Fibroblast of upper back skin (primary cell): ENCODE measurements around the gene RPL29.
A peak's percentile ranks its signal among the peaks of the same experiment; 100 is the strongest.
"Not testable (repeated sequence)": the region's sequence is repeated elsewhere in the genome, so short reads cannot be mapped to it uniquely, and the experiment has no call there.

ENCODE experiments used
- DNase-seq: peaks from one replicate; pipeline ENCODE4 v3.0.0-alpha.2; 2013

Gene RPL29

DNA sequence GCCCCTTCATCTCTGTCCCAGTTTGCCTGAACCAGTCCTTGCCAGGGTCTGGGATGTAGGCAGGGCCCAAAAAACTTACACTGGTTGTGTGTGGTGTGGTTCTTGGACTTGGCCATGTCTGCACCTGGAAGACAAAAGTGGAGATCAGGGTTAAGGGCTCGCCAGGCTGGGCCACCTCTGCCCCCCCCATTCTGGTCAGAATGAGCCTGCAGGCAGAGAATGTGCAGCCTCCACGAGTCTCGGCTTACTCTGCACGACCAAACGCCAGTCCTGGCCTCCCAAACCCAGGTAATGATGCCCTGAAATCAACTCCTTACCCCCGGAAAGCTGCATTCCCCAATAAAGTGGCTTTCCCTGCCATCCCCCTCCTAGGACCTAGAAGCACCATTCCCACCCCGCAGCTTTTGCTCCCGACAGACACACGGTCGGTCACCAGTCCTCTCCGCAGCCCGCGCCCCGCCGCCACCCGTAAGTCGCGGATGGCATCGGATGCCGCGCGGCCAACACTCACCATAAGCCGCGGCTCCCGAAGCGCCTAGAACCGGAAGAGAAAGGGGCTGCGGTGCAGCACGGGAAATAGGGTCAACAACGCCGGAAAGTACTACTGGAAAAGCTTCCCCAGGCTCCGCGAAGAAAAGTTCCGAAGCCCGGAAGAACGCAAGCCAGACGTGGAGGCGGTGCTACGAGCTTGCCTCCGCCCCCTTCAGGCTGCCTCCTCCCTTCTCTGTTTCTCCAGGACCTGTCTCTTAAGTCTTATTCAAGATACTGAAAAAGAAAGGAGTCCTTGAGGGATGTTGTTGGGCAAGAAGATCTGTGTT, at the start of gene RPL29:
Gene RPL29, minus strand, starts transcription at position 550 of the 818 bp plus-strand sequence. Its CDS starts 434 bp downstream, at position 116.
- peak; percentile 95 for DNase-seq

DNA sequence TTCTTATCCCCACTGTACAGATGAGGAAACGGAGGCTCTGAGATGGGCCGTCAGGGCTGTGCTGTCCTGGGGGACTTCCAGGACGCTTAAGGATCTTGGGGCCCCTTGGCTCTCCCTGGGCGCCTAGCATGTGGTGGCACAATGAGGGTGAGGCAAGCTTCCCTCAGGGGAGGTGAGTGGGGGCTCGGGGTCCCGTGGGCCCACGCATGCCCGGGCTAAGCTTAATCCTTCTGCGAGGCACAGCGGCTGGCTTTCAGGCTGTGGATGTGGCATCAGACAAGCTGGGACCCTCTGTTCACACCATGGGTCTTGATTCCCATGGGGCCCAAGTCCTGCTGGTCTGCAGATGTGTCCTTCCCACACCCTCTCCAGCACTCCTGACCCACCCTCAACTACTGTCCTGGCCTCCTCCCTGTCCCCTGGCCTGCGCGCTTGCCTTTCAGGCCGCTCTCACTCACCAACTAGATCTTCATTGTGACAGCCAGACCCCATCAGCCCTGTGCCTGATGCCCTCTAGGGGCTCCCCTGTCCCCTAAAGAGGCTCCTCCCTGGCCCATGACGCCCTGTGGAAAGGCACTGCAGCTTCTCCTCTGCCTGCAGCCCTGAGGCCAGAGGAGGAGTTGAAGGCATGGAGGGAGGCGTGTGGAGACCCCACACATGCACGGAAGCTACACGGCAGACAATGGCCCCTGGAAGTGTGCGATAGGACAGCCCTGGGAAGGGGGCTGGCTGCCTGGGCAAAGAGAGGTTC, 49.3 kb upstream of the RPL29 start:
- DNase-seq: no peak

DNA sequence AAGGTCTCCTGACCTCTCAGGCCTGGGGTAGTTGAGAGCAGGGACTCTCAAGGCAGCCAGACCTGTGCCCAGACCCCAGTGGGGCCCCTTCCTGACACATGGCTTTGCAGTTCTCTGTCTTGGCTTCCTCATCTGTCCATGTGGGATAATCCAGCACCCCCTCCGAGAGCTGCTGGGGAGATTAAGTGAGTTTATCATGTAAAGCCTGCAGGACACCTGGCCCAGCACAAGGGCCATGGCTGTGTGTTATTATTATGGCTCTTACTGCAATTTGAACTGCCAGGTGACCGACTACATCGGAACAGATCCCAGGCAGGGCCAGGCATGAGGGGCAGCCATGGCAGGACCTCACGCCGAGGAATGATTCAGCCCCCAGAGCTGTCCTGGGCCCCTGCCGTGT, 48.1 kb upstream of the RPL29 start:
- DNase-seq: no peak

DNA sequence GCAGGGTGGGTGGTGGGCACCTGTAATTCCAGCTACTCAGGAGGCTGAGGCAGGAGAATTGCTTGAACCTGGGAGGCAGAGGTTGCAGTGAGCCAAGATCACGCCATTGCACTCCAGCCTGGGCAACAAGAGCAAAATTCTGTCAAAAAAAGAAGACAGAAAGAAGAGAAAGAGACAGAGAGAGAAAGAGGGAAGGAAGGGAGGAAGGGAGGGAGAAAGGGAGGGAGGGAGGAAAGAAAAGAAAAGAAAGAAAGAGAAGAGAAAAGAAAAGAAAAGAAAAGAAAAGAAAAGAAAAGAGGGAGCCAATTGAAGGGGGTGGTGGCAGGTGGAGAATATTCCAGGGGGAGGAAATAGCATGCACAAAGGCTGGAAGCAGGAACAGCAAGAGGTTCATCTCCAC, 47.3 kb upstream of the RPL29 start:
- not testable (repeated sequence) for DNase-seq

DNA sequence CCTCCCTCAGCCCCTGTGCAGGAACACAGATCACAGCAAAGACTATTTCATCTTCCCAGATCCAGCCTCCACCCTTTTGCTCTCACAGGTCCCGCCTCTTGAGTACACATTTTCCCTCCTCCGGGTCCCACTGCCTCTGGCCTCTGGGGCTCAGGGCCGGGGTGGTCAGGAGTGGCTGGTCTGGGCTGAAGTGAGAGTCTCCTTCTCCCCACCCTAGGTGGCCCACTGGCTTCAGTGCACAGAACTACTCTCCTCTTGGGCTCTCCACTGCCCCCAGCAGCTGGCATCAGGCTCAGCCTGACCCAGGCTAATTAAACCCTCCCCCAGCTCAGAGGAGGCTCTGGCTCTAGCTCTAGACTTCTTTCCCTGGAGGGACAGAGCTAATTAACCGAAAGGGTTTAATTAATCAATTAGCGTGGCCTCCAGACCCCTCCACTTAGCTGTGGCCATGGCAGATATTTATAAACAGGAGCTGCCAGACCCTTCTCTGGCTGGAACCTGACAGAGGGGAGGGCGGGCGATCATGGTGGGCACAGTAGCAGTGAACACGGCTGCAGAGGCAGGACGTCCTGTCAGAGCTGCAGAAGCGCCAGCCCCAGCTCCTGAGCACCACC, 45.5 kb upstream of the RPL29 start:
- no peak for DNase-seq

DNA sequence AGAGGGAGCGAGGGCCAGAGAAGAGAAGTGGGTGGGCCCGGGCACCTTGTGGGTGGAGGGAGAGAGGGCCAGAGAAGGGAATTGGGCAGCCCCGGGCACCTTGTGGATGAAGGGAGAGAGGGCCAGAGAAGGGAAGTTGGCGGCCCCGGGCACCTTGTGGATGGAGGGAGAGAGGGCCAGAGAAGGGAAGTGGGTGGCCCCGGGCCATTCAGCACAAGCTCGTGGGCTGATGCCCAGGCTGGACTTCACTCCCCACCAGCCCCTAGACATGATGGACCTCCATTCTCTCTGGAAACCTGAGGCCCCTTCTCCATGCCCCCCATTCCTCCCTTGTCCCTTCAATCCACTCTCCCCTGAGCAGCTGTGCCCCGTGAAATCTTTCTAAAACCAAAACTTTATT, 44.9 kb upstream of the RPL29 start:
- no peak for DNase-seq

DNA sequence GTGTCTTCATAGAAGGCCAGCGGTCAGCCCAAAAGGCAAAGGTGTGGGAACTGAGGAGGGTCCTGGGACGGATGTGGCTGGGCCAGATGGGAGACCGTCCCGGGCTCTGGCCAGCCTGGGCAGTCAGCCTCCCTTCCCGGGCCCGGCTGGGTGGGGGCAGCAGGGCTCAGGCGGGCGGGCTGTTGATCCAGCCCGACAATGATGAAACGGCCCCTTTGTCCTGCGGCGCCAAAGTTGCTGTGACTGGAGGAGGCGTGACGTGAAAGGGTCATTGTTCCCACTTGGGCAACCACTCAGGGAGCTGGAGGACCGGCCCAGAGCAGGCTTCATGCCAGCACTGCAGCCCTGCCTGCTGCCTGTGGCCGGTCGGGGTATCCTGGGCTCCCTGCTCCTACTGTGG, 44.2 kb upstream of the RPL29 start:
- no peak for DNase-seq

DNA sequence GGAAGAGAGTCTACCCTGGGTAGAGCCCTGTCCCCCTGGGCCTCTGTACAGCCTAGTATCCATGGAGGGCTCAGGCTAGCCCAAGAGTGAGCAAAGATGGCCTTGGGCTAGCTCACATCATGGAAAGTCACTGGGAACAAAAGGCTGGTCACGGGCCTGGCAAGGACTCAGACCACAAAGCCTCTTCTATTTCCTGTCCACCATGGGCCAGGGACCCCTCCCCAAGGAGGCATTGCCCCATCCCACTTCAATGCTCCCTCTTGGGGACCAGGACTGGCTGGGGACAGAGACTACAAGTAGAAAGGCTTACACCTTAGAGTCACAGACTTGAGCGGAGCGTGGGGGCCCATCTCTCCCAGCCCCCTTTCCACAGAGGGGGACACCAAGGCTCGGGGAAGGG, 43.7 kb upstream of the RPL29 start:
- DNase-seq: no peak

DNA sequence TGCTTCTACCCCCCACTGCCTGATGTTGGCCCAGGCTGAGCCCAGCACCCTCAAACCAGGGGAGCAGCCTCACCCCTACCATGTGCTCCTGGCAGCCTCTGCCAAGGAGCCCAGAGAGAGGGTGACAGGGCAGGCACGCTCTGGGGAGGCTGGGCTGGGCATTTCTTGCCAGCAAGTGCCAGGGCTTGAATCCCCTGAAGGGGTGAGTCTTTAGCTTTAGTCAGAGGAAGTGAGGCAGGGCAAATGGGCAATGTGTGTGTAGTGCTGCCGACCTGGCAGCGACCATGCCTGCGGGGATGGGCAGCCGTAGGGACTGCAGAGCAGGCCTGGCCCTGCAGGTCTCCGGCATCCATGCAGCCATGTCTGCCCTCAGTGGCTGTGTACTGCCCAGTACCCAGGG, 42.5 kb upstream of the RPL29 start:
- DNase-seq: no peak

DNA sequence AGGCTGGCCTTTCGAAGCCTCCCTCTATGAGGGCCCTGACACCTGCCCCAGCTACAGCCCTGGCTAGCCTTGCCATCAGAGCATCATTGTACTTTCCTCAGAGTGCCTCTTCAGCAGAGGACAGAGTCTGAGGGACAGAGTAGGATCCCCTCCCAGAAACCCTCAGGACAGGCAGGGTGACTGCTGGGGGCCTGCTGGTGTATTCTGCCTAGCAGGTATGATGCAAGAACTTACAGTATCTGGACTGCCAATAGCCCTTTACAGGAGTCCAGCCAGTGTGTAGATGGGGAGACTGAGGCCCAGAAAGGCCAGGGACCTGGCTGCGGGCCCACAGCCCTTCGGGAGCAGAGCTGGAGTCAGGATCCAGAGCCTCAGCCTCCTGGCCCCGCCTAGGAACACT, 41.6 kb upstream of the RPL29 start:
- DNase-seq: no peak

DNA sequence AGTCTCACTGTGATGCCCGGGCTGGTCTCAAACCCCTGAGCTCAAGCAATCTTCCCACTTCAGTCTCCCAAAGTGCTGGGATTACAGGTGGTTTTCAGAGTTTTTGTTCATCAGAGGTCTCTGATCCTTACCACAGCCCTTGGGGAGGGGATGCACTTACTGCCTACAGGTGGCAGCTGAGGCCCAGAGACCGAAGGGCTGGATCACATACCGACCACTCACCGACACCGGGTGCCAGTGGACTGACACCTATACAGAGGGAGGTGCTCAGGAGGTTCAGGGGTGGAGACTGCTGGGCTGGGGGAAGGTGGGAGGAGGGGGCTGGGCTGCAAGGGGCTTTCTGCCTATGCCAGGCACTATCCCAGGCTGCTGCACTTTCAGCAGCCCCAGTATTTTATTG, 41.1 kb upstream of the RPL29 start:
- DNase-seq: no peak

DNA sequence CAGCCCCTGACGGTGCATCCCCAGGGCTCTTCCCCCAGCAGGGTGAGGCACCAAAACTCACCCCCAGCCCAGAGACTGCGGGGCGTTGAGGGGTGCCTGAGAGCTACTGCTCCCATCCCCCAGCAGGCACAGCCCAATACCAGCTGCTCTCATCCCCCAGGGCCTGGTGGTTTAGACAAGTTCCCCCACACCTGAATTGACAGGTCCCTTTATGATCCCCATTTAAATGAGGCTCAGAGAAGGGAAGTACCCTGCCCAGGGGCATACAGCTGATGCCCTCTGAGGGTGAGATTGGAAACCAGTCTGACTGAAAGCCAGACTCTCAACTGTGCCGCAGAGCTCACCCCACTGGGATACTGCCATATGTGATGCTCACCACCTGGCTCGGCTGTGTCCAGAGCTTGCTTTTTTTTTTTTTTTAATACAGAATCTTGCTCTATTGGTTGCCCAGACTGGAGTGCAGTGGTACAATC, 40.6 kb upstream of the RPL29 start:
- DNase-seq: no peak

DNA sequence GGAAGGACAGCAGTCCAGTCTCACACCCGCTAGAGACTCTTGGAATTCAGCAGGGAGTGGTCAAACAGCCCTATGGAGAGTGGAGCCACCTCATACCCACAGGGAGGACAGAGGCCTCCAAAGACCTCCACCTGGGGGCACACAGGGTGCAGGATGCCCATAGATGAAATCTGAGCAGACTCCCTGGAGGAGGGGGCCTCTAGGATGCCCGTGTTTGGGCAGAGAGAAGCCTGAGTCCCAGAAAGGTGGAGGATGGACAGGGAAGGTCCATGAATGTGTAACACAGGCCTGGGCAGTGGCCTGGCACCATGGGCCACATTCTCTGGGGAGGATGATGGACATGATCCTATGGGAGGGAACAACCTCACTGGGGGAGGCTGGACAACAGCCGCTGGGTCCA, 39.0 kb upstream of the RPL29 start:
- no peak for DNase-seq

DNA sequence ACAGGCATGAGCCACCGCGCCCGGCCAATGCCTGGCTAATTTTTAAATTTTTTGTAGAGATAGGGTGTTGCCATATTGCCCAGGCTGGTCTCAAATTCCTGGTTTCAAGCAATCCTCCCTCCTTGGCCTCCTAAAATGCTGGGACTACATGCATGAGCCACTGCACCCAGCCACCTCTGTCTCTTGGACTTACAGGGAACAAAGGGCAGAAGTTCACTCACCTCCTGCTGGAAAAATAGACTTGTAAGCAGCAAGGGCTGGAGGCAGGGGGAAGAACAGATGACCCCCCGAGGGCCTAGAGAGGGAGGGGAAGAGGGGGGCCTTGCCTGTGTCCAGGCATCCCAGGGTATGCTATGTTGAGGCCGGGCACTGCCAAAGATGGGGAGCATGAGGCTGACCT, 38.5 kb upstream of the RPL29 start:
- no peak for DNase-seq

DNA sequence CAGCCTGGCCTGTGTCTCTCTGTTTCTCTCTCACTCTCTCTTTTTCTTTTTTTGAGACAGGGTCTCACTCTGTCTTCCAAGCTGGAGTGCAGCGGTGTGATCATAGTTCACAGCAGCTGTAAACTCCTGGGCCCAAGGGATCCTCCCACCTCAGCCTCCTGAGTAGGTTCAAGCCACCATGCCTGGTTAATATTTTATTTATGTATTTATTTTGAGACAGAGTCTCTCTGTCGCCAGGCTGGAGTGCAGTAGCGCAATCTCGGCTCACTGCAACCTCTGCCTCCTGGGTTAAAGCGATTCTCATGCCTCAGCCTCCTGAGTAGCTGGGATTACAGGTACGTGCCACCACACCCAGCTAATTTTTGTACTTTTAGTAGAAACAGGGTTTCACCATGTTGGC, 38.1 kb upstream of the RPL29 start:
- not testable (repeated sequence) for DNase-seq

DNA sequence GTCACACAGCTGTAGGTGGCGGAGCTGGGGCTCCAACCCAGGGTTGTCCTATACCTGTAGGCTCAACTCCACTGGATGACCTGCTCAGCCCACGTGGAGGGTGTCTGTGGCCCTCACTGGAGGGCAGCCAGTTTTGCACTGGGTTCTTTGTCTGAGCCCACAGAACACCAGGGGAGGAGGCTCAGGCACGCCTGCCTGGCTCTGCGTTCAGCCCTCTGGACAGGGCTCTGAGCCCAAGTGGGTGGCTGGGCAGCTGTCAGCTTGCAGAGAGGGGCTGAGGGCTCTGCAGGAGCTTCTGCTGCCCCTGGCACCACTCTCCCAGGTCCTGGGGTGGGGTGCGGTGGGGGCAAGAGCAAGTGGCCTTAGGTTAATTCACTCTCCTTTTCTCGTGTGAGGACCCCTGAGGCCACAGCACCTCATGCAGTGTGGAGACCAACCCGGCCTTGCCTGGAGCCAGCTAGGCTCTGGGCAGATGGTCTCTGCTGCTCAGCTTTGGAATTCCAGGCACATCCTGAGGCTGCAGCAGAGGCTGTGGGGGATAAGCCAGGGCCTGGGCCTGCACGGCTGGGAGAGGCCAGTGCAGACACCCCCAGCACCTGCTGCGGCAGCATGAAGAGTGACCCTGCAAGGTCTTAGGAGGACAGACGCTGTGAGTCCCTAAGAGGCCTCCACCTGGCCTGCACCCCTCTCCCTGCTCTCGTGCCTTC, 37.2 kb upstream of the RPL29 start:
- no peak for DNase-seq

DNA sequence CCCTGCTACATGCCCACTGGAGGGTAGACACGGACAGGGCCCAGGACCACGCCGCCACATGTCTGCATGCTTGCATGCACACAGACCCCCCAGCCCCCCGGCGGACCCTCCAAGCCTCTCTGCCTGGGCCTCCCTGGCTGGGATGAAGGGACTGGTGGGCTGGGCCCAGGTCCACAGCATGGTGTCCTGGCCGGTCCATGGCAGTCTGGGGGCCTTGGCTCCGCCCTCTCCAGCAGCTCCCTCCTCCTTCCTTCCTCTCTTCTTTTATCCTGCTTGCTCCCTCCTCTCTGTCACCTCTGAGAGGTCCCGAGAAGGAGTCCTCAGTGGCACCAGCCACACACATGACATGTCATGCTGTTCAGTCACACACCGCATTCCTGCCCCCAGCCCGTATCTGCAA, 36.2 kb upstream of the RPL29 start:
- no peak for DNase-seq

DNA sequence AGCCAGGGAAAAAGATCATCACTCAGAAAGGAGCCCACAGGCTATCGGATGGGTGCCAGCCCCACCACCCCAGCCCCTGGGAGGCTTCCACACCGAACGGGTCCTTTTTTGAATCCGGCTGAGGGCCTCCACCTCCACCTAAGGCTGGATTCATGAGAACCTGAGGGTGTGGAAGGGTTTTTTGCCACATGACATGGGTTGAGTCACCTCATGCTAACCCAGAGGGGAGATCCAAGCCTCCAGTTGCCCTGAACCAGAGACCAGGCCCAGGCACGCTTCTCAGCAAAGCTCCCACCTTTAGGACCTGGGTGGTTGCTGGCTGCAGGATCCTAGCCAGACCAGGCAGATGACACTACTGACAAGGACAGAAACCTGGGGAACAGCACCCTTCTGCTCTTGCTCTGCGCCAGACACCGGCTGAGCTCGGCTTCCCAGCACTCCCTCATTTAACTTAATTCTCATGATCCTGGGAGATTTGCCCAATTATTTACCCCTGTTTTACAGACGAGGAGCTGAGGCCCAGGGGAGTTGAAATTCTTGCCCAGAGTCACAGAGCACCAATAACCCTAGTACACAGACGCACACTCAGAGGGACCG, 35.1 kb upstream of the RPL29 start:
- no peak for DNase-seq

DNA sequence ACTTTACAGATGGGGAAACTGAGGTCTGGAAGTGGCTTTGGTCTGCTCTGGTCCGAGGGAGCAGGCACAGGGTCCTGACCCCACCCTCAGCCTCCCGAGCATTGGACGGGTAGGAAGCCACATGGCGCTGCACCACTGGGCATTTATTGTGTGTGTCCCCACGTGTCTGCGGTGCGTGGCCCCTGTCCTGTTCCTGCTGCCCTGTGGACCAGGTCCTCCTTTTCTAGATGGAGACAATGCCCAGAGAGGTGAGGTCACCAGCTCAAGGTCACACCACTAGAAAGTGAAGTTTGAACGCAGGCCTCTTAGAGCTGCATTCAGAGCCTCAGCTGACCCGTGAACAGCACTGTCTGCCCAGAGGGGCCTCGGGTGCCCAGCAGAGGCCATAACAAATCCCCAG, 33.8 kb upstream of the RPL29 start:
- DNase-seq: no peak

DNA sequence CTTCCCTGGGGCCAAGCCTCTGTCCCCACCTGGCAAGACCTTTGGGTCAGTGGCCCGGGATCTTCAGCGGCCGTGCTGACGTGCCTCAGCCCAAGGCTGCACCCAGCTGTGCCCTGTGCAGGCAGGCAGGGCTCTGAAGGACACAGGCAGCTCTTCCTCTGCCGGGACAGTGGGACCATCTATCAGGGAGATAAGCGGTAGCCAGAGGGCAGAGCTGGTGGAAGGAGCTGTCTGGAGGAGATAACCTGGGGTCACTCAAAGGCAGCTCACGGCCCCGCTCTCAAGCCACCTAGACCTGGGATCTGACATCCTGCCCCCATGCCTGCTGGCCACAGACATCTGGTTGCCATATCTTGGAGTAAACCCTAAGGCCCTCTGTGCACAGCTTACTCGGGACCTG, 33.4 kb upstream of the RPL29 start:
- no peak for DNase-seq

DNA sequence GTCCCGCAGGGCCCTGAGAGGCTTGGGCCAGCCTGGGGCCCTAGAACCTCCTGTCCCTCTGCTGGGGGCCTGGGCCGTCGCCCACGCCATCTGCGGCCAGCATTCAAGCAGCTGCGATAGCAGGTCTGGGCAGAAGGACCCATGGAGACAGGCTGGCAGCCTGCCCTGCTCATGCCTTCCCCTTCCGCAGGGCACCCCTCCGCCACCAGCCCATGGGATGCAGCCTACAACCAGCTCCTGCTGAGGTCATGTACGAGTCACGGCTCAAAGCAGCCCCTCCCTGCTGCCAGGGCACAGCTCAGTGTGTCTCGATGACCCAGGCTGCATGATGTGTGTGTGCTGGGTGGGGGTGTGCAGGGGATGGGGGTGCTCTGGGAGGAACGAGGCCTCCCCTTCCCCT, 32.9 kb upstream of the RPL29 start:
- DNase-seq: no peak

DNA sequence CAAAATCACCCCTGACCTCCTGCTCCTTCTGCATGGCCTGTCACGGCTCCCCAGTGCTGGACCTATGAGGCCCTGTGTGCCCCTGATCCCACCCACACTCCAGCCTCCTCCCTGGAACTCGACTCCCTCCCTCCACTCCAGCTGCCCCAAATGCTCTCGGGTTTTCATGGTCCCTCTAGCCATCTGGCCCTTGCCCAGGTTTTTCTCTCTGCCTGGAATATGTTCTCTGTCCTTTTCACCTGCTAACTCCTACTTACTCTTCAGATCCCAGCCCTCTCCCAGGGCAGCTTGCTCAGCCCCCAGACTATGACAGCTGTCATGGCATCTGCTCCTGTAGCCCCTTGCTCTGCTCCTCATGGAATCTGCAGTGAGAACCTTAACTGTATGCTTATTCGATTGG, 30.3 kb upstream of the RPL29 start:
- DNase-seq: no peak

DNA sequence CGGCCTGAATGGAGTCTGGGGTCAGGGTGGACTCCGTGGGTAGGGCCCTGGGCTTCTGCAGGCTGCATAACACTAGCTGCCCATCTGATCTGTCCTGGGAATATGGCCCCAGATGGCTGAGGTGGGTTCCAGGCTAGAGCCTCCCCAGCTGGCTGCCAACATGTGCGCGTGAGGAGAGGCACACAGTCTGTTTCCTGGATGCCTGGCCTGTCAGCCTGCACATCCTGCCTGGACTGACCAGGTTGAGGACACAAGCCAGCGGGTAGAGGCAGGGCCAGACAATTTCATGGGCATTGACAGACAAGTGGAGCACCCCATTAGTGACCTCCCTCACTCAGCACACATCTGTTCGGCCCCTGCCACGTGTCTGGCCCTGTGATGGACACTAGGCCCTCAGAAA, 29.8 kb upstream of the RPL29 start:
- no peak for DNase-seq
